Measurements from ENCODE around the gene GSTP1. TPM values are rescaled to one million over a fixed set of nuclear protein-coding genes. Genes with fewer than 3 reads are reported as not detected.
A peak's percentile ranks its signal among the peaks of the same experiment; 100 is the strongest.
"Not testable (repeated sequence)": the region's sequence is repeated elsewhere in the genome, so short reads cannot be mapped to it uniquely, and the experiment has no call there.

The GSTP1 gene
- total RNA-seq, 4 donors from 2014 or later: 514 to 845 (median 628) TPM

- no peaks in the 10 kb centered on the region for H3K4me1 ChIP-seq
- H3K36me3 ChIP-seq: no peaks in the 10 kb centered on the region
- no peak overlapping the region for H3K4me3 ChIP-seq
- H3K27ac ChIP-seq: no peak overlapping the region
- TF ChIP-seq POLR2AphosphoS5 (IDR thresholded peaks at IDR 0.05): no peak
- H3K9me3 ChIP-seq: no peaks in the 10 kb centered on the region
- no peak for ATAC-seq
- no peaks in the 10 kb centered on the region for H3K27me3 ChIP-seq
These were observed 32.5 kb upstream of the GSTP1 start for GRCh38 chr11:67551127-67551526.

- not testable (repeated sequence) for ATAC-seq, H3K4me1 ChIP-seq, H3K27me3 ChIP-seq, H3K36me3 ChIP-seq, H3K4me3 ChIP-seq, H3K9me3 ChIP-seq, H3K27ac ChIP-seq
These were observed 31.9 kb upstream of the GSTP1 start for GRCh38 chr11:67551697-67552096.

GRCh38 chr11:67556244-67556643, 27.4 kb upstream of the GSTP1 start:
- Histone ChIP-seq H3K36me3 (no peaks in the 10 kb centered on the region), H3K9me3 (no peaks in the 10 kb centered on the region), H3K4me1 (no peaks in the 10 kb centered on the region), H3K27ac (no peak overlapping the region), H3K27me3 (peaks cover 15% of the 10 kb centered on the region), H3K4me3 (no peak overlapping the region)
- ATAC-seq: no peak
- WGBS, 2 donors (ENCODE audit: low coverage in 1 of 2): 25 to 50% methylated on average over 3 of the region's 3 CpGs
- TF ChIP-seq EP300 (IDR thresholded peaks at IDR 0.05): no peak

GRCh38 chr11:67558084-67558772, 25.4 kb upstream of the GSTP1 start:
- H3K36me3 ChIP-seq: no peaks in the 10 kb centered on the region
- TF ChIP-seq EP300 (IDR thresholded peaks at IDR 0.05) (no peak), POLR2A (IDR thresholded peaks at IDR 0.05) (no peak), POLR2AphosphoS5 (IDR thresholded peaks at IDR 0.05) (no peak), CTCF (IDR thresholded peaks at IDR 0.05) (no peak)
- H3K27me3 ChIP-seq: peaks cover 15% of the 10 kb centered on the region
- H3K27ac ChIP-seq: no peak overlapping the region
- 56 to 83% methylated on average over 7 to 15 of the region's 19 CpGs for WGBS, 2 donors (ENCODE audit: low coverage in 1 of 2)
- H3K4me3 ChIP-seq: no peak overlapping the region
- no peaks in the 10 kb centered on the region for H3K9me3 ChIP-seq
- ATAC-seq: no peak
- H3K4me1 ChIP-seq: peaks cover 0 to 8% (median 0%) of the 10 kb centered on the region in 3 donors

GRCh38 chr11:67561971-67562619, 21.5 kb upstream of the GSTP1 start:
- ATAC-seq: no peak
- H3K4me1 ChIP-seq: peaks cover 0 to 18% (median 0%) of the 10 kb centered on the region in 3 donors
- TF ChIP-seq CTCF (IDR thresholded peaks at IDR 0.05): no peak
- no peak for TF ChIP-seq EP300 (IDR thresholded peaks at IDR 0.05)
- no peak for TF ChIP-seq POLR2A (IDR thresholded peaks at IDR 0.05)
- no peak for TF ChIP-seq POLR2AphosphoS5 (IDR thresholded peaks at IDR 0.05)
- H3K4me3 ChIP-seq: no peak overlapping the region
- no peak overlapping the region for H3K27ac ChIP-seq
- H3K9me3 ChIP-seq: no peaks in the 10 kb centered on the region
- no peaks in the 10 kb centered on the region for H3K36me3 ChIP-seq
- 37 to 80% methylated on average over 3 to 10 of the region's 10 CpGs for WGBS, 2 donors (ENCODE audit: low coverage in 1 of 2)
- H3K27me3 ChIP-seq: peaks cover 15% of the 10 kb centered on the region

- peaks cover 15% of the 10 kb centered on the region for H3K27me3 ChIP-seq
- no peaks in the 10 kb centered on the region for H3K36me3 ChIP-seq
- no peak for ATAC-seq
- H3K4me3 ChIP-seq: no peak overlapping the region
- no peaks in the 10 kb centered on the region for H3K9me3 ChIP-seq
- no peak for TF ChIP-seq EP300 (IDR thresholded peaks at IDR 0.05)
- TF ChIP-seq POLR2A (IDR thresholded peaks at IDR 0.05): no peak
- TF ChIP-seq POLR2AphosphoS5 (IDR thresholded peaks at IDR 0.05): no peak
- no peak for TF ChIP-seq CTCF (IDR thresholded peaks at IDR 0.05)
- H3K4me1 ChIP-seq: peaks cover 0 to 18% (median 0%) of the 10 kb centered on the region in 3 donors
- WGBS, 2 donors (ENCODE audit: low coverage in 1 of 2): 59 to 66% methylated on average over 10 of the region's 10 CpGs
- H3K27ac ChIP-seq: no peak overlapping the region
These were observed 20.5 kb upstream of the GSTP1 start for GRCh38 chr11:67562963-67563704.

- H3K27me3 ChIP-seq: peaks cover 12% of the 10 kb centered on the region
- WGBS, 2 donors (ENCODE audit: low coverage in 1 of 2): 71 to 81% methylated on average over 7 to 8 of the region's 11 CpGs
- H3K36me3 ChIP-seq, H3K27ac ChIP-seq, H3K4me3 ChIP-seq, H3K9me3 ChIP-seq: not testable (repeated sequence)
- ATAC-seq: peak; percentile 51
- peaks cover 0 to 18% (median 0%) of the 10 kb centered on the region in 3 donors for H3K4me1 ChIP-seq
These were observed 19.9 kb upstream of the GSTP1 start for GRCh38 chr11:67563705-67564114.
